Measurements from ENCODE around the gene KCNMB3. TPM values are rescaled to one million over a fixed set of nuclear protein-coding genes. Genes with fewer than 3 reads are reported as not detected.

The KCNMB3 gene
- total and polyA plus RNA-seq, 2 of the 8 experiments (the other 6 are each of a cell fraction or from before 2014, with no cell fraction given), result 1.7 to 2.0 TPM

GRCh38 chr3:179260949-179261765 is 10.2 kb upstream of the KCNMB3 start (continued):
- no peak for TF ChIP-seq TEAD4 (IDR thresholded peaks at IDR 0.05; ENCODE audit: low read depth, low read length)
- TF ChIP-seq BRCA1 (IDR thresholded peaks at IDR 0.05; ENCODE audit: low read depth, low read length), result no peak
- TF ChIP-seq SP4 (IDR thresholded peaks at IDR 0.05; ENCODE audit: low read length), result no peak
- TF ChIP-seq, protein P1, sequence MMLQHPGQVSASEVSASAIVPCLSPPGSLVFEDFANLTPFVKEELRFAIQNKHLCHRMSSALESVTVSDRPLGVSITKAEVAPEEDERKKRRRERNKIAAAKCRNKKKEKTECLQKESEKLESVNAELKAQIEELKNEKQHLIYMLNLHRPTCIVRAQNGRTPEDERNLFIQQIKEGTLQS (IDR thresholded peaks at IDR 0.05; ENCODE audit: insufficient read depth, low read depth, low read length), result no peak
- TF ChIP-seq NANOG (IDR thresholded peaks at IDR 0.05; ENCODE audit: insufficient read depth, low read depth, low read length, poor library complexity, severe bottlenecking), result no peak
- no peak for TF ChIP-seq EZH2 (IDR thresholded peaks at IDR 0.05; ENCODE audit: low read depth, low read length, severe bottlenecking)
- no peak for TF ChIP-seq RAD21 (IDR thresholded peaks at IDR 0.05 in 1 of 2, conservative IDR thresholded peaks at IDR 0.05 in 1 of 2; ENCODE audit: low read depth in 2 of 2, low read length in 2 of 2)
- no peak for TF ChIP-seq GTF2F1 (IDR thresholded peaks at IDR 0.05; ENCODE audit: borderline replicate concordance, low read depth, low read length)
- no peak for TF ChIP-seq EGR1 (IDR thresholded peaks at IDR 0.05; ENCODE audit: borderline replicate concordance, low read depth, low read length)
- no peak for TF ChIP-seq SIRT6 (IDR thresholded peaks at IDR 0.05; ENCODE audit: low read length)
- TF ChIP-seq BACH1 (IDR thresholded peaks at IDR 0.05; ENCODE audit: low read length), result no peak
- TF ChIP-seq SP1 (IDR thresholded peaks at IDR 0.05; ENCODE audit: low read depth, low read length), result no peak
- no peak for TF ChIP-seq MAFK (IDR thresholded peaks at IDR 0.05; ENCODE audit: low read depth, low read length)
- no peak for TF ChIP-seq RNF2 (IDR thresholded peaks at IDR 0.05; ENCODE audit: borderline replicate concordance, low read depth, low read length, missing control alignments, poor library complexity, severe bottlenecking)
- TF ChIP-seq BCL11A (IDR thresholded peaks at IDR 0.05; ENCODE audit: low read depth in 2 of 2, low read length in 2 of 2), result no peak
- peak; percentile 48; the same call in 1 of the 2 replicates for TF ChIP-seq KDM1A (IDR thresholded peaks at IDR 0.05; ENCODE audit: borderline replicate concordance, low read length)
- TF ChIP-seq HDAC6 (IDR thresholded peaks at IDR 0.05; ENCODE audit: low read depth, low read length), result no peak
- no peak for TF ChIP-seq SIX5 (IDR thresholded peaks at IDR 0.05; ENCODE audit: low read depth, low read length)
- TF ChIP-seq RFX5 (IDR thresholded peaks at IDR 0.05; ENCODE audit: borderline replicate concordance, low read depth, low read length), result no peak
- TF ChIP-seq JUND (IDR thresholded peaks at IDR 0.05; ENCODE audit: low read length), result no peak
- TF ChIP-seq EP300 (IDR thresholded peaks at IDR 0.05; ENCODE audit: borderline replicate concordance in 1 of 2, low read depth in 2 of 2, low read length in 2 of 2), result no peak
- TF ChIP-seq RXRA (IDR thresholded peaks at IDR 0.05; ENCODE audit: insufficient read depth, low read depth, low read length), result no peak
- TF ChIP-seq CTBP2 (IDR thresholded peaks at IDR 0.05; ENCODE audit: borderline replicate concordance, insufficient read depth, insufficient read length, low read length), result no peak
- TF ChIP-seq POLR2A (IDR thresholded peaks at IDR 0.05; ENCODE audit: control extremely low read depth in 1 of 2, low read depth in 2 of 2, low read length in 2 of 2), result peak; percentile 24 to 41; a peak in 2 of 3 replicates
